Erythroblast (primary cell): ENCODE data around the gene LDLRAD4.

Experiments used
- GATA1 ChIP-seq: IDR thresholded peaks from 2 replicates; pipeline ENCODE4 v1.6.1; 2011; ENCODE audit warnings: low read depth, mild to moderate bottlenecking, control low read depth, low read length, moderate library complexity
- POLR2A ChIP-seq: IDR thresholded peaks from 2 replicates; pipeline ENCODE4 v1.6.1; 2011; ENCODE audit warnings: mild to moderate bottlenecking, low read length

- TF ChIP-seq POLR2A (no peak), GATA1 (no peak)
These were observed 373.7 kb downstream of the LDLRAD4 start for GRCh38 chr18:13592246-13592645.
